ENCODE measurements around the gene FKBP10.

- TF ChIP-seq CTCF (conservative IDR thresholded peaks at IDR 0.05; ENCODE audit: low read length) (no peak), EZH2phosphoT487 (IDR thresholded peaks at IDR 0.05; ENCODE audit: borderline replicate concordance) (no peak)
Observed at GRCh38 chr17:41823580-41823979, 10.8 kb downstream of the FKBP10 start.
